Measurements from ENCODE around the gene KLHL6.

Gene KLHL6

DNA sequence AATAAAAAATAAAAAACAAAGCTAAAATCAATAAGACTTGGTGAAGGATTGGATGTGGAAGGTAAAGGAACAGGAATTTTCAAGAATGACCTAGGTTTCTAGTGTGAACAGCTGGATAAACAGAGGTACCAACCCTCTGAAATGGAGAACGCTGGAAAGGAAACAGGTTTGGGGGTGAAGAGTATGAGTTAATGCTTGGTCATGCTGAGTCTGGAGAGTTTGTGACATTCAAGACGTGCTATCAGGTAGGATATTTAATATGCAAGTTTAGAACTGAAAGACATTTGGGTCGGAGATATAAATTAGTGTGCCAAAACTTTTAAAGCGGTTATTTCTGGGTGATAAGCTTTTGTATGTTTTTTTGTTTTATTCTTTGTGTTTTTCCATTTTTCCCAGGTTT lies 11.4 kb upstream of the KLHL6 start:
- no peak for DNase-seq (ENCODE audit: low spot score)

DNA sequence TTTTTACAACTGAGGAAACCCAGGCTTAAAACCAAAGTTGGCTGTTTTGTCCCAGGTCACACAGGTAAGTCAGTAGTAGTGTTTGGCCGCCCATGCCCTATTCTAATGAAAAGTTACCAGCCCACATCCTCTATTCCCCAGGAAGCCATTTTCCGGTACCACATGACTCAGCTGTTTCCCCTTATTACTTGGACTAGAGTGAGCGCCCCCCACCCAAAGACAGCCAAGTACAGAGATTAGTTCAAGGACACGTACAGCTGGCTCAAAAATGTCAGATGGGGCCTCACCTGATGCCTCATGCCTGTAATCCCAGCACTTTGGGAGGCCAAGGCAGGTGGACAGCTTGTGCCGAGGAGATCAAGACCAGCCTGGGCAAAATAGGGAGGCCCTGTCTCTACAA lies 8.5 kb upstream of the KLHL6 start:
- no peak for DNase-seq (ENCODE audit: low spot score)

DNA sequence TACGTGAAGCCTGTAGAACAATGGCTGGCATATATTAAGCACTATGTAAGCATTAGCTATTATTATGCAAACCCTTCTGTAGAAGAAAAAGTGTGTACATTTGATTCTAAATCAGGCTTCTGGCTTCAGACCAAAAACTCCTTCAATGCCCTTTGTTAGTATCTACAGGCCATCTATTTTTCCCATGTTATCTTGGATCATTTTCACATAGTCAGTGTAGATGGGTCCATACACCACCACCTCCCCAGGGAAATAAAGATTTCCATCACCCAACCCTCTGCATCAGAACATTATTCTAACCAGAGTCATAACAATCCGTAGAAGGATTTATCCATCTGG lies 8.0 kb upstream of the KLHL6 start:
- DNase-seq (ENCODE audit: low spot score), result no peak

DNA sequence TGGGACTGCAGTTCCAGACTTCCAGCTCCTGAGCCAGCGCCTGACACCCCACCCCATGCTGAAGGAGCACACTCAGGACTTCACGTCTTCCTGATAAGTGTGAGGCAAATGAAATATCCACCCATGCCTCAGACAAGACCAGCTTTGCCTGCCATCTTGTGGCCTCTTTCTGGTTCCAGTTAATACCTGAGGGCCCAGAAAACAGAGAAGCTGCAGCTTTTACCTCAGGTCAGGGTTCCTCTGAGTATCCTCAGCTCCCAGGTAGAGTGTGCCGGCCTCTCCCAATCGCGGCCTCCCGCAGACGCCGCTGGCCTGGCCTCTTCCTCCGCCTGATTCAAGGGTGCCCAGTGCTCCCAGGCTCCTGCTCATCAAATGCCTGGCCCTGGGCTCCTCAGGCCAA lies 5.1 kb upstream of the KLHL6 start:
- no peak for DNase-seq (ENCODE audit: low spot score)

DNA sequence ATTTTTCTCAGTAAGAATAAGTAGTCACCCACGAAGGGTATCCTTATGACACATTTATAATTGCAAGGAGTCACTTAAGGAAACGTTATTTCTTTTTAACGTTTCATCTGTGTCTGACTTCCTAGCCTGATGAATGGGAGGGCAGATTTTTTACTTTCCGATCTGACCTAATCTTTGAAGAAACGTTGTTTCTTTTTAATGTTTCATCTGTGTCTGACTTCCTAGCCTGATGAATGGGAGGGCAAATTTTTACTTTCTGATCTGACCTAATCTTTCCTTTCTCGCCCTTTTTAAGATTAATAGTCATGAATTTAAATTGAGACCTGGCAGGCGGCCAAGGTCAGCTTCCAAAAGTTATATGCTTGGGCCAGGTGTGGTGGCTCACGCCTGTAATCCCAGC lies 3.0 kb upstream of the KLHL6 start:
- no peak for DNase-seq (ENCODE audit: low spot score)

DNA sequence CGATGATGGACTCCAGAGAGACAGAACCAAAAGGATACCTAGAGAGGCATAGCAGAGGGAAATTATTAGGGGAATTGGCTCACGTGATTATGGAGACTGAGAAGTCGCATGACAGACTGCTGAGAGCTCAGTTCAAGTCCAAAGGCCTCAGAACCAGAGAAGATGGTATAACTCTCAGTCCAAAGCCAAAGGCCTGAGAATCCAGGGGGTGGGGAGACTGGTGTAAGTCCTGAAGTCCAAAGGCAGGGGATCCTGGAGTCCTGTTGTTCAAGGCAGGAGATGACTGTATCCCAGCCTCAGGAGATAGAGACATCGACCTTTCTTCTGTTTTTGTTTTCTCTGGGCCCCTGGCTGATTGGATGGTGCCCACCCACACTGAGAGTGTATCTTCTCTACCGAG lies 1.2 kb upstream of the KLHL6 start:
- no peak for DNase-seq (ENCODE audit: low spot score)

DNA sequence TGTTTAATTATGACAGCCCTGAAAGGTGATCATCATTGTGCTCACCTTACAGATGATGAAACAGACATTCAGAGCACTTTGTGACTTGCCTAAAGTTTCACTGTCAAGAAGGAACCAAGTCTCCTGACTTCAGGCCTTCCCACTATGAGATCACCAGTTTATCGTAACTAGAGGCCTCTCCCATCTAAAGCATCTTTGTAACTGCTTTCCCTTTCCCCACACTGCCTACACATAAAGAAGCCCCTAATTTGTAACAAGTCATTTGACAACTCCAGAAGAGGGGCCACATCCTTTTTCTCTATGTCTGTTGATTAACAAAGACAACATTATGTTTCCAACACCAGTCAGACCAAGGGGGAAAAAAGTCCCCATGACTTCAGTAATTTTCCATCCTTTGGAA lies 1.1 kb downstream of the KLHL6 start:
- no peak for DNase-seq (ENCODE audit: low spot score)

DNA sequence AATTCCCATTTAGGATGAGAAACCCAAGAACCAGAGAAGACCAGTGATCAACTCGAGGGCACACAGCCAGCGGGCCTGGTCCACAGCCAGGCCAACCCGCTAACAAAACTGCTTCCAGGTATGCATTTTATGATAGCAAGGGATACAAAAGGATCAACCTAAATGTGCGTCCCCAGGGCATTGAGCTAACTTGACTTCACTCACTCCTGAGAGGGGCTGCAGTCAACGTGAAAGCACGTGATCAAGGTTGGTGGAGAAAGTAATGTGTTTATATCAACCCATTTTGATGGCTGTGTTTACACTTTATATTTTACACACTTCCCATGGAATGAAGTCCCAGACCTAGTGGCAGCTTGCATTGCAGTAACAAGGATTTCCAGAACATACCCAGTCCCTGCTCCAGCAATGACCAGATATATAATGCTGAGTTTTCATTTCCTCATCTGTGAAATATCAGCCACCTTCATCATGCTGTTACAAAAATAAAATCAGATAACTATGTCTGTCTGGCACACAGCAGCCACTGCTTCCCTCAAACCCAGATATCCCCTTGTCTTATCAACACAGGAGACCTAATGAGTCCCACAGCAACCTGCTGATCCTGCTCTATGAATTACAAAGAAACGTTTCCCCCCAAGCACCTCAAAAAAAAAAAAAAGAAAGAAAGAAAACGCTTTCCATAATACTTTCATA lies 2.0 kb downstream of the KLHL6 start:
- no peak for DNase-seq (ENCODE audit: low spot score)

DNA sequence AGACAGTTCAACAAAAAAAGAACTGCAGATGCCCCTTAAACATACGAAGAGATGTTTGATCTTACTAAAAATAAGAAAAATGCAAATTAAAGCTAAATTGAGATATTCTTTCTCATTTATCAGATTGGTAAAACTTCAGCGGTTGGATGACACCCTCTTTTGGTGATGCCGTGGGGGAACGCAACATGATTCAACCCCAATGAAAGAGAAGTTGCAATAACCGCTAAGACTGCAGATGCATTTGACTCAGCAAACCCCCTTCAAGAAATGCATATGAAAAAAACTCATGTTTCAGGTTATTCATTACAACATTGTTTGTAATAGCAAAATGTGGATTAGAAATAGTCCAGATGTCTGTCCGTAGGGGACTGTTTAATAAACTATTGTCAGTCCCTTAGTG lies 3.6 kb downstream of the KLHL6 start:
- no peak for DNase-seq (ENCODE audit: low spot score)

DNA sequence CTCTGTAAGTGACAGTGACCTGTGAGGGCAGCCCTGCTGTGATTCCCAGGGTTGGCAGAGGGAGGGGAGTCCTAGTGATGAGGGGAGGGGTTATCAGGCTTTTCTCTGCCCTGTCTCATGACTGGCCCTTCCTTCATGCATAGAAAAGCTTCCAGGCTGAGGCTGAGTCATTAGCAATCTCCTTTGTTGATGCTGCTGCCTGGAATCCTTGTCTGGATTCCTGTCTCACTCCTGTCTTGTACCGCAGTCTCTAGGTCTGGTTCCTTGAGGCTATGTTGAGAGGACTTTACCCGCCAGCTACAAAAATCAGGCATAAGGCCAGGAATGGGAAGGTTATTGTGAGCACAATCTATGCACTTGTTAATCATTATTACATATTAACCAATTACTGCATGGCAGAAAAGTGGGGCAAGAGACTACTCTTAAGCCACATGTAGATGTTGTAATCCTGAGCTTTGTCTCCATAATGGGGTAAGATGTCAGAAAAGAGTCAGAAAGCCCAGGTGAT lies 7.2 kb downstream of the KLHL6 start:
- DNase-seq (ENCODE audit: low spot score), result peak; percentile 67

DNA sequence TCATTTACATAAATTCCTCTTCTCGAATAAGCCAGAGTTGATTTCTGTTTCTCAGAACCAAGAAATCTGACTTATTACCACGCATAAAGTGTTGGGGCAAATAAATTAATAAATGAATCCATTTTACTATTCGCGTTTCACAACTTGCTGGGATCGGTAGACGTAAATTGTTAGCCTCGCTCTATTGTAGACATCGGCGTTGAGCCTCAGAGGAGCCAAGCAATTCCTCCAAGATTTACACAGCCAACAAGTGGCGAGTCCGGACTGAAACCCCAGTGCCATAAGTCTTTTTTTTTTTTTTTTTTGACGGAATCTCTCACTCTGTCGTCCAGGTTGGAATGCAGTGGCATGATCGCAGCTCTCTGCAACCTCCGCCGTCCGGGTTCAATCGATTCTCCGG lies 8.9 kb downstream of the KLHL6 start:
- no peak for DNase-seq (ENCODE audit: low spot score)

DNA sequence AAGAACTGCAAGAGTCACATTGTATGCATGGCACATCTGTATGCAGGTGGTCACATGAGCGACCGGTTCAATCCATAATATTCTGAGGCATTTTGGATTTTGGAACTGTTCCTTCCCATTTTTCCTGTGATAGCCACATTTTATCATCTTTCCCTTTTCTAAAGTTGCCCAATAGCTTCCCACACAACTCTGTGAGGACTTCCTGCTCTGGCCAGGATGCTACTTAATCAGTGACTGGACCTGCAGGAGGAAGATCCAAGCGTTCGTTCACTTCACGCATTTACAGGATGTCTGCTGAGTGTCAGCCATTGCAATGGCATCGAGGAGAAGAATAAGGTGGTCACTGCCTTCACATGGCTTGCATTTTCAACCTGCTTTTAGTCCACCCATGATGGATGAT lies 9.8 kb downstream of the KLHL6 start:
- DNase-seq (ENCODE audit: low spot score), result no peak

DNA sequence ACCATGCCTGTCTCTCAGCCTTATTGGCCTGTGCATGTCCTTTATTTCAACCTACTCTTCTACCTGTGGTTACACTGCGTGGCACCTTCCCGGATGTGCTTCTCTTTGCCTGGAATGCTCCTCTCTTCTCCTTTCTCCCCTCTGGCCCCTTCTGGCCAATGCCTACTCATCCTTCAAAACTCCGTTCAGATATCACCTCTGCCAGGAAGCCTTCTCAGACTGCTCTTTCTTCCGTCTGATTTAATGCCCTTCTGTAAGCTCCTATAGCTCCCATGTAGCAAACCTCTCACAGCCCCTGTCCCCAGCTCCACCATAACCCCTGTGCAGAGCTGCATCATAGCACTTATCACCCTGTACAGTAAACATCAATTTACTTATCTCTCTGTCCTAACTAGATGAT lies 13.2 kb downstream of the KLHL6 start:
- DNase-seq (ENCODE audit: low spot score), result no peak

DNA sequence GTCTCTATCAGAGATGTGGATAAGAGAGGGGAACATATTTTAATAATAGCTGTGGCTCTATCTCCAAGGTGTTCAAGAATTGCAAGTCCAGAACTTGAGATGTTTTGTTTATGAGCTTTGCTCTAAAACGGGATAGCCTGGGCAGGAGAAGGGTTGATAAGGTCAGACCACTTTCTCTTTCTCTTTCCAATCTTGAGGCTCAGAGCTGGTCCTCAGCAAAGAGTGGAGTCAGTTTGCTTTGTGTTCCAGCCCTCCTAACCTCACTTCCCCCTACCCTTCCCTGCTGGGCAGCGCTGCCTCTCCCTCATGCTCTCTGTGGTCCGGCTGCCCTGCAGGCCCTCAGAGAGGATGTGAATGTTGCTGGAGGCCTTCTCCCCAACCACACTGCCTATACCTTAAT lies 13.8 kb downstream of the KLHL6 start:
- DNase-seq (ENCODE audit: low spot score), result no peak

DNA sequence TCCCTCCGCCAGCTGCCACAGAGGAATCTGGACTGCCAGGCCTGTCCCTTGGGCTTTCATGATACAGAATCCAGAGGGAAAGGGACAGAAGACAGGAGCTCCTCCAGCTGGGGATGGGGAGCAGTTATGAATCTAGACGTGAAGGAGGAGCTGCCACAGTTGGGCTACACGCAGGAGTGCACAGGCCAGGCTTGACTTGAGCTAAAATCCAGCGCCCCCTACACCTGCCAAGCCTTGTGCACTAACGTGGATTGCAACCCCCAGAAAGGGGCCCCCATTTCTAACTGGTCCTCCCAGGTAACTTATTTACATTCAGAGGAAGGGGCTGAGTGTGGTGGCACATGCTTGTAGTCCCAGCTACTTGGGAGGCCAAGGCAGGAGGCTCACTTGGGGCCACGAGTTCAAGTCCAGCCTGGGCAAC lies 14.3 kb downstream of the KLHL6 start:
- DNase-seq (ENCODE audit: low spot score), result no peak

DNA sequence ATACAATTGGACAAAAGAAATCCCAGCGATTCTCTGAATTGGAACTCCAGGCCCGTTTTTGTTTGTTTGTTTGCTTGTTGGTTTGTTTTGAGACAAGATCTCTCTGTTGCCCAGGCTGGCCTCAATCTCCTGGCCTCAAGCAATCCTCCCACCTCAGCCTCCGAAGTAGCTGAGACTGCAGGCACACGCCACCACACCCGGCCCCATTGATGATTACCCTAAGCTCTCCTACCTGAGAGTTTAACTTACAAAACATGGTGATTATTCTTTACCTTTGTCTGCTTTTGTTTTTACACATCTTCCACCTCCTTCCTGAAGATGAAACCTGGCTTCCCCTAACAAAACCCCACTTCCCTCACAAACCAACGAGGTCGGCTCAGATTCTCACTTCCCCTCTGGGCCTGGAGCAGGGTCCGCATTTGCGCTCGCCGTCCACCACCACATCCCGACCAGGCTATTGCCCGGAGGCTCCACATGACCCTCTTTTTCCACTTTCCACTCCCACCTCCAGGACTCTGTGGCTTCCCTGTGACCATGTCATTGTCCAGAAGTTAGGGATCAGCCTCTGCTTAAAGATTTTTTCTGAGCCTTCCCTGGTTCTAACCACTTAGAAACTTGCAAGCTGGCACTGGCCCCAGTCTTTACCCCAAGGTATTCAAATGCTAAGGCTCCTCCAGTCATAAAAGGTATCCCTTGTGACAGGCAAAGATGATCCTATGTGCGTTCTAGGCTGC lies 14.8 kb downstream of the KLHL6 start:
- no peak for DNase-seq (ENCODE audit: low spot score)

DNA sequence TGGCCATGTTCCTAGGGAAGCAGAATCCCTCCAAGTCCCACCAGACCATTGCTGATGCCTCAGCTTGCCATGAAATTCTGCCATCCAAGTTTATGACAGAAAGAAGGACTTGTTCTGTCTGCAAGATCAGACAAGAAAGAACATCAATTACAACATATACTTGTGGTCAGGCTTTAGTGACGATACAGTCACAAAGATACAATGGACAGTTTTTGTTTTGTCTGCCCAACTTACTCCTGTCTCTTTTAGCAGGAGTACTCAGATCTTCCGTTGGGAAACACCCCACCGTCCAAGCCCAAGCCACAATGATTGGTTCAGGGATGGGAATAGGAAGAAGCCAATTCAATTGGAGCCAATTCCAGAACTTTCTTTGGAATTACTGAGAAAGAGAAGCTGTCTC lies 15.7 kb downstream of the KLHL6 start:
- no peak for DNase-seq (ENCODE audit: low spot score)

DNA sequence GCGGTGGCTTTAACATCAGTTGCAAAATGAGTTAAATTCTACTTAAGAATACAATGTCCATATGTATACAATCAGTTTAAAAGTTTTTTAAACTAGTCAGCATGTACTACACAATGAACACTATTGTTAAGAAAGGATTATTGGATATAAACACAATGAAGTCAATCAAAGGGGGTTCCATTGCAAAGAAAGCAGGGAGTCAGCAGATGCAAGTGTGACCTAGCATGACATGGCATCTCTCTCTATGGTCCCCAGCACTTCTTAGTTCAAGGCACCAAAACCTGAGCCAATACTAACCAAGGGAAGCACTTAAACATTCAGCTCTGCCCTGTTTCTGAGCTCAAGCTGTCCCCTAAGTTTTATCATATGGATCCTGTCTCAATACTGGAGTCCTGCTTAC lies 17.0 kb downstream of the KLHL6 start:
- DNase-seq (ENCODE audit: low spot score), result no peak

DNA sequence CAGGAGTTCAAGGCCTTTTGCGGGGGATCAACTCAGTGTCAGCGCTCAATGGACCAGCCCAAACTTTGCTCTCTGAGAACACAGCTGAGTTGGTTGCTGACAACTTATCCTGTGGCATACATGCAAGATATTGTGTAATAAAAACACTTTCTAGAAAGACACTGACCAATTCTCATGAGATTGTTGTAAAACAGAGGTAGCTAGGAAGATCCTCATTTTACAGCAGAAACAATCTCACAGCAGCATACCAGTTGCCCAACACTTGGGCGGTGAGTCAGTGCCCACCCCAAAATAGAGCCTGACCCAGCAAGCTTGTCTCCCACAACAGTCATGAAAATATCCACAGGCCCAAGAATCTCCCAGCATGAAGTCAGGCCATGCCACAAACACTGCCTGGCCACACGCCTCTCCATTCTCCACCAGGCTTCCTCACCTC lies 18.2 kb downstream of the KLHL6 start:
- DNase-seq (ENCODE audit: low spot score), result peak; percentile 37

DNA sequence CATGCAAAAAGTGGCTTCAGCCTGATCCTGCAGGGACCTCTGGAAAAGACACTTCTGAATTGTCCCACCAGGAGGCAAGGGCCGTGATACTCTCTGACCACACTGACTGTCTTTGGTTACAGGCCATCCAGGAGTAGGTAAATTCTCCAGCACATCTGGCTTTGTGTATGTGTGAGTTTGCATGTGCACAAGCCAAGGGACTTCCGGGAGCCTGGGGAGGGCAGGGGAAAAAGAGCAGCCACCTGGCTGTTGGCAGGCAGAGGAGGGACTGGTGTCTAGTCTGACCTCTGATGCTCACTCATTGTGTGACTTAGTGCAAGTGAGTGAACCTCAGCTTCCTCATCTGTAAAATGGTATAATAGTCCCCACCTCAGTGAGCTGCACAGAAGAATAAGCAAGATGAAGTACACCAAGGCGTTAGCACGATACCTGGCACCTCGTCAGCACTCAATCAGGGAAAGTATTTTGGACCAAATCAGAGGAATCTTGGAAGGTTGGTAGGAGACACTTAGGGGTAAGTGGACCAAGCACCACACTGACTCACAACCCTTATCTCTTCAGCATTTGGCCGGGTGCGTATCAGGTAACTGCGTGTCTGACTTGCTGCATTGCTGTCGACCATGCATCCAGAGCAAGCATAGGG lies 19.1 kb downstream of the KLHL6 start:
- no peak for DNase-seq (ENCODE audit: low spot score)

DNA sequence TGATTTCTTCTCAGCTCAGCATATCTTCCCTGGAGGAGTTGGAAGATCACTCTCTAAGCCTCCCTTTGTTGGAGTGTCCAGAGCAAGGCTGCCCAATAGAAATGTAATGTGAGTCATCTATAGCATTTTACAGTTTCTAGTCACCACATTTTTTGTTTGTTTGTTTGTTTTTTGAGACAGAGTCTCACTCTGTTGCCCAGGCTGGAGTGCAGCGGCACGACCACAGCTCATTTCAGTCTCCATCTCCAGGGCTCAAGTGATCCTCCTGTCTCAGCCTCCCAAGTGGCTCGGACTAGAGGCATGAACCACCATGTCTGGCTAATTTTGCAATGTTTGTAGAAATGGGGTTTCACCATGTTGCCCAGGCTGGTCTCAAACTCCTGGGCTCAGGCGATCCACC lies 21.3 kb downstream of the KLHL6 start:
- DNase-seq (ENCODE audit: low spot score), result no peak

DNA sequence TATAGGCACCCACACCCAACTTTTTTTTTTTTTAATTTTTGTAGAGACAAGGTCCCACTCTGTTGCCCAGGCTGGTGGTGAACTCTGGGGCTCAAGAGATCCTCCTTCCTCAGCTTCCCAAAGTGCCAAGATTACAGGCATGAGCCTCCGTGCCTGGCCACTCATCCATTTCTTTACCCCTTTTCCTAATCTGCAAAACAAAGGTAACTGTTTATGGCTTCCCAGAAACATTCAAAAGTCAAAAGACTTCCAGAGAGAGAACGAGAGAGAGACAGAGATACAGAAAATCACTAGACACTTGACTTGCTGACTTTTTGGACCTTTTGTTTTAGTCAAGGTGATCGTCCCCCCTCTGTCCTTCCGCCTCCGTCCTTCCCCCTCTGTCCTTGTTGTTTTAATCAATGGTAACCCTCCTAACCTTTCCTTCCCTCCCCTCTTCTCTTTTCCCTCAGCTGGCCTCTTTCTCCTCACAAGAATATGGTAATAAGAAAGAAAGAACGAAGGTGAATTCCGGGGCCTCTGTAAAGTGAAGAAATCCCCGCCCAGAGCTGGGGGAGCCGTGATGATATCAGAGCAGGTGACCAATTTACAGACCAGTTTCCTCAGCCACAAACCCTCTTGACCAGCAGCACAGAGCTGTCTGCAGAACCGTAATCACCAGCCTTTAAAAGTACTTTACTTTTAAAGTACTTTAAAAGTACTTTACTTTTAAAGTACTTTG lies 21.9 kb downstream of the KLHL6 start:
- DNase-seq (ENCODE audit: low spot score), result no peak
